Mesendoderm (in vitro differentiated cells): ENCODE results near the gene CCDC51.
A peak's percentile ranks its signal among the peaks of the same experiment; 100 is the strongest.

Experiments used
- DNase-seq: peaks from one replicate; pipeline ENCODE4 v3.0.0; 2013
- H2AK5ac ChIP-seq: 2 replicates; pipeline ENCODE4 v1.6.1; 2013; ENCODE audit warnings: low read length, inconsistent platforms
- H2BK120ac ChIP-seq: 2 replicates; pipeline ENCODE4 v1.6.1; 2013; ENCODE audit warnings: low read depth, mild to moderate bottlenecking, low read length, moderate library complexity, mixed read lengths
- H2BK15ac ChIP-seq: replicated peaks from 2 replicates; pipeline ENCODE4 v1.6.1; 2013; ENCODE audit warnings: low read depth, mild to moderate bottlenecking, moderate library complexity
- H2BK5ac ChIP-seq: 2 replicates; pipeline ENCODE4 v1.6.1; 2013; ENCODE audit warnings: low read length, inconsistent platforms
- H3K18ac ChIP-seq: 2 replicates; pipeline ENCODE4 v1.6.1; 2013; ENCODE audit warnings: mild to moderate bottlenecking, low read length, mixed read lengths
- H3K23ac ChIP-seq: one replicate; pipeline ENCODE4 v1.6.1; 2013; ENCODE audit warnings: low read length
- H3K27ac ChIP-seq: 2 replicates; pipeline ENCODE4 v1.5.1; 2013; ENCODE audit warnings: low read depth, mild to moderate bottlenecking, inconsistent platforms, low read length, moderate library complexity
- H3K27me3 ChIP-seq: 2 replicates; pipeline ENCODE4 v1.6.1; 2013; ENCODE audit warnings: low read length, control low read depth, mild to moderate bottlenecking, inconsistent platforms; ENCODE audit not compliant: insufficient read depth, poor library complexity
- H3K36me3 ChIP-seq: 2 replicates; pipeline ENCODE4 v1.6.1; 2013; ENCODE audit warnings: low read length, inconsistent platforms; ENCODE audit not compliant: control insufficient read depth, insufficient read depth
- H3K4ac ChIP-seq: one replicate; pipeline ENCODE4 v1.6.1; 2013; ENCODE audit warnings: low read depth, mild to moderate bottlenecking, low read length, moderate library complexity
- H3K4me1 ChIP-seq: 2 replicates; pipeline ENCODE4 v1.6.1; 2013; ENCODE audit warnings: low read depth, low read length, inconsistent platforms; ENCODE audit not compliant: control insufficient read depth
- H3K4me2 ChIP-seq: 2 replicates; pipeline ENCODE4 v1.6.1; 2013; ENCODE audit warnings: low read length
- H3K4me3 ChIP-seq: 2 replicates; pipeline ENCODE4 v1.5.1; 2013; ENCODE audit warnings: mild to moderate bottlenecking, low read length
- H3K56ac ChIP-seq: one replicate; pipeline ENCODE4 v1.6.1; 2013; ENCODE audit warnings: low read length
- H3K79me1 ChIP-seq: 2 replicates; pipeline ENCODE4 v1.6.1; 2013; ENCODE audit warnings: low read length, inconsistent platforms
- H3K79me2 ChIP-seq: 2 replicates; pipeline ENCODE4 v1.6.1; 2013; ENCODE audit warnings: mild to moderate bottlenecking, low read length; ENCODE audit not compliant: control insufficient read depth, insufficient read depth
- H3K9ac ChIP-seq: 2 replicates; pipeline ENCODE4 v1.6.1; 2013; ENCODE audit warnings: low read length, inconsistent platforms
- H4K5ac ChIP-seq: one replicate; pipeline ENCODE4 v1.6.1; 2013; ENCODE audit warnings: low read length
- H4K8ac ChIP-seq: one replicate; pipeline ENCODE4 v1.6.1; 2013; ENCODE audit warnings: low read depth, mild to moderate bottlenecking, control low read depth, low read length, moderate library complexity
- WGBS: extraction: QIAGEN DNeasy Blood & Tissue Kit; methylation state at CpG from one replicate; pipeline ENCODE4 v1.1.7; 2013; ENCODE audit warnings: low lambda C conversion rate, missing lambda C conversion rate; ENCODE audit not compliant: insufficient coverage; ENCODE audit errors: extremely low coverage; 5-methylcytosine and 5-hydroxymethylcytosine counted together

CCDC51 gene

GRCh38 chr3:48472923-48473616 is 33.2 kb upstream of the CCDC51 start:
- peak; percentile 98 for DNase-seq
- peaks cover 11% of the 10 kb centered on the region for H3K79me1 ChIP-seq
- peak overlapping the region; percentile 74 for H3K4ac ChIP-seq
- peak overlapping the region; percentile 77 for H3K27ac ChIP-seq
- H3K4me3 ChIP-seq, result peak overlapping the region; percentile 26
- no peak overlapping the region for H4K5ac ChIP-seq
- H3K56ac ChIP-seq, result peak overlapping the region; percentile 83
- peak overlapping the region; percentile 33 for H2BK120ac ChIP-seq
- H3K36me3 ChIP-seq, result no peaks in the 10 kb centered on the region
- no peak overlapping the region for H4K8ac ChIP-seq
- H3K23ac ChIP-seq, result peak overlapping the region; percentile 55
- H3K27me3 ChIP-seq, result no peaks in the 10 kb centered on the region
- WGBS, result no CpG with 5 or more reads among the region's 17 CpGs
- H2BK15ac ChIP-seq, result no peak overlapping the region
- peaks cover 1% of the 10 kb centered on the region for H3K79me2 ChIP-seq
- H3K9ac ChIP-seq, result peak overlapping the region; percentile 84
- no peak overlapping the region for H2AK5ac ChIP-seq
- peak overlapping the region; percentile 16 for H3K4me2 ChIP-seq
- H3K18ac ChIP-seq, result peak overlapping the region; percentile 72
- H3K4me1 ChIP-seq, result peaks cover 9% of the 10 kb centered on the region
- H2BK5ac ChIP-seq, result peak overlapping the region; percentile 31

GRCh38 chr3:48472673-48472922 is 32.7 kb upstream of the CCDC51 start:
- peak overlapping the region; percentile 72 for H3K18ac ChIP-seq
- H4K8ac ChIP-seq, result no peak overlapping the region
- DNase-seq, result no peak
- no peak overlapping the region for H2BK15ac ChIP-seq
- H3K27ac ChIP-seq, result peak overlapping the region; percentile 74
- no peak overlapping the region for H2AK5ac ChIP-seq
- peak overlapping the region; percentile 74 for H3K4ac ChIP-seq
- no peaks in the 10 kb centered on the region for H3K27me3 ChIP-seq
- WGBS, result no CpG with 5 or more reads among the region's 5 CpGs
- H3K4me2 ChIP-seq, result peak overlapping the region; percentile 16
- H3K36me3 ChIP-seq, result no peaks in the 10 kb centered on the region
- H3K23ac ChIP-seq, result no peak overlapping the region
- peak overlapping the region; percentile 33 for H2BK120ac ChIP-seq
- peaks cover 1% of the 10 kb centered on the region for H3K79me2 ChIP-seq
- peak overlapping the region; percentile 83 for H3K56ac ChIP-seq
- H2BK5ac ChIP-seq, result peak overlapping the region; percentile 30
- peaks cover 9% of the 10 kb centered on the region for H3K4me1 ChIP-seq
- H4K5ac ChIP-seq, result no peak overlapping the region
- peak overlapping the region; percentile 84 for H3K9ac ChIP-seq
- peaks cover 11% of the 10 kb centered on the region for H3K79me1 ChIP-seq
- H3K4me3 ChIP-seq, result peak overlapping the region; percentile 26

- no CpG with 5 or more reads among the region's 1 CpG for WGBS
- Histone ChIP-seq H3K79me2 (peaks cover 1% of the 10 kb centered on the region), H3K4ac (no peak overlapping the region), H3K18ac (no peak overlapping the region), H2BK5ac (no peak overlapping the region), H3K79me1 (peaks cover 11% of the 10 kb centered on the region), H3K56ac (peak overlapping the region; percentile 66), H3K36me3 (no peaks in the 10 kb centered on the region), H3K4me3 (no peak overlapping the region), H3K4me1 (peaks cover 11% of the 10 kb centered on the region), H3K9ac (peak overlapping the region; percentile 33), H4K8ac (no peak overlapping the region), H3K27me3 (no peaks in the 10 kb centered on the region), H2AK5ac (no peak overlapping the region), H2BK120ac (no peak overlapping the region), H3K4me2 (no peak overlapping the region), H3K23ac (no peak overlapping the region), H2BK15ac (no peak overlapping the region), H4K5ac (no peak overlapping the region), H3K27ac (no peak overlapping the region)
- DNase-seq, result no peak
These were observed 30.4 kb upstream of the CCDC51 start for GRCh38 chr3:48470286-48470685.

GRCh38 chr3:48469046-48469915 is 29.4 kb upstream of the CCDC51 start:
- peaks cover 5% of the 10 kb centered on the region for H3K4me1 ChIP-seq
- DNase-seq, result no peak
- peaks cover 11% of the 10 kb centered on the region for H3K79me1 ChIP-seq
- H3K9ac ChIP-seq, result no peak overlapping the region
- no CpG with 5 or more reads among the region's 29 CpGs for WGBS
- H2AK5ac ChIP-seq, result no peak overlapping the region
- H3K4ac ChIP-seq, result no peak overlapping the region
- H3K4me3 ChIP-seq, result no peak overlapping the region
- H3K18ac ChIP-seq, result no peak overlapping the region
- H3K23ac ChIP-seq, result no peak overlapping the region
- H3K4me2 ChIP-seq, result no peak overlapping the region
- no peak overlapping the region for H3K27ac ChIP-seq
- no peak overlapping the region for H2BK120ac ChIP-seq
- H3K36me3 ChIP-seq, result no peaks in the 10 kb centered on the region
- H3K56ac ChIP-seq, result no peak overlapping the region
- H2BK5ac ChIP-seq, result no peak overlapping the region
- no peaks in the 10 kb centered on the region for H3K27me3 ChIP-seq
- H4K8ac ChIP-seq, result no peak overlapping the region
- no peak overlapping the region for H4K5ac ChIP-seq
- H2BK15ac ChIP-seq, result no peak overlapping the region
- peaks cover 1% of the 10 kb centered on the region for H3K79me2 ChIP-seq

GRCh38 chr3:48468329-48468731 is 28.4 kb upstream of the CCDC51 start:
- no peak overlapping the region for H3K4me2 ChIP-seq
- no peak overlapping the region for H3K9ac ChIP-seq
- no peak for DNase-seq
- H3K79me2 ChIP-seq, result peaks cover 1% of the 10 kb centered on the region
- H3K4ac ChIP-seq, result no peak overlapping the region
- no peak overlapping the region for H4K5ac ChIP-seq
- no peaks in the 10 kb centered on the region for H3K27me3 ChIP-seq
- no peak overlapping the region for H3K18ac ChIP-seq
- H3K56ac ChIP-seq, result no peak overlapping the region
- H3K4me1 ChIP-seq, result peaks cover 4% of the 10 kb centered on the region
- H2AK5ac ChIP-seq, result no peak overlapping the region
- WGBS, result no CpG with 5 or more reads among the region's 8 CpGs
- no peak overlapping the region for H3K27ac ChIP-seq
- H4K8ac ChIP-seq, result no peak overlapping the region
- no peak overlapping the region for H3K23ac ChIP-seq
- peaks cover 11% of the 10 kb centered on the region for H3K79me1 ChIP-seq
- no peak overlapping the region for H2BK15ac ChIP-seq
- H3K36me3 ChIP-seq, result no peaks in the 10 kb centered on the region
- no peak overlapping the region for H2BK5ac ChIP-seq
- H3K4me3 ChIP-seq, result no peak overlapping the region
- no peak overlapping the region for H2BK120ac ChIP-seq
